GM13976 (cell line): ENCODE measurements around the gene TMEM213.

Source experiments
- DNase-seq: peaks from one replicate; pipeline ENCODE4 v3.0.0; 2012; ENCODE audit warnings: low spot score
- CTCF ChIP-seq: IDR thresholded peaks from 2 replicates; pipeline ENCODE4 v1.5.1; 2012; ENCODE audit warnings: borderline replicate concordance, mild to moderate bottlenecking; ENCODE audit not compliant: insufficient read depth; ENCODE audit errors: extremely low read depth, missing control alignments, control extremely low read depth
- in situ Hi-C: fragments of 300-500 bp; cut with MboI; formaldehyde crosslinking; loops from one replicate; pipeline ENCODE4 v1.12.0; 2022; ENCODE audit warnings: low sequenced_read_pairs, mixed read lengths, inconsistent platforms; ENCODE audit not compliant: unreplicated experiment

TMEM213 gene

GRCh38 chr7:138835087-138835486 is 37.3 kb downstream of the TMEM213 start:
- in situ Hi-C loops: no loop called here
- no peak for TF ChIP-seq CTCF
- DNase-seq: no peak

- in situ Hi-C loops: no loop called here
- no peak for TF ChIP-seq CTCF
- no peak for DNase-seq
Observed at GRCh38 chr7:138837627-138838026, 39.8 kb downstream of the TMEM213 start.

GRCh38 chr7:138838166-138838565 is 40.4 kb downstream of the TMEM213 start:
- TF ChIP-seq CTCF: no peak
- DNase-seq: no peak
- in situ Hi-C loops: no loop called here

GRCh38 chr7:138842111-138842510 is 44.3 kb downstream of the TMEM213 start:
- DNase-seq: no peak
- in situ Hi-C loops: no loop called here
- TF ChIP-seq CTCF: no peak

- DNase-seq: no peak
- no peak for TF ChIP-seq CTCF
- in situ Hi-C loops: no loop called here
Observed at GRCh38 chr7:138843632-138844580, 46.1 kb downstream of the TMEM213 start.

- in situ Hi-C loops: no loop called here
- no peak for DNase-seq
- TF ChIP-seq CTCF: no peak
Observed at GRCh38 chr7:138845711-138846110, 47.9 kb downstream of the TMEM213 start.
